MM.1S (cell line): ENCODE data around the gene TMEM106C.
"Not testable (repeated sequence)": the region's sequence is repeated elsewhere in the genome, so short reads cannot be mapped to it uniquely, and the experiment has no call there.

ENCODE experiments used
- DNase-seq: peaks from one replicate; pipeline ENCODE4 v3.0.0-alpha.2; 2015
- H2AFZ ChIP-seq: fragments of 300-600 bp; sonication (generic); 2 replicates; pipeline ENCODE4 v1.6.0; 2016; ENCODE audit warnings: antibody characterized with exemption, low read length
- H3F3A ChIP-seq: fragments of 300-600 bp; sonication (generic); 2 replicates; pipeline ENCODE4 v1.6.1; 2016; ENCODE audit warnings: mild to moderate bottlenecking, antibody characterized with exemption, low read length, moderate library complexity, mixed read lengths; ENCODE audit not compliant: insufficient read depth
- H3K27ac ChIP-seq: fragments of 300-600 bp; sonication (generic); 2 replicates; pipeline ENCODE4 v1.5.1; 2016; ENCODE audit warnings: mild to moderate bottlenecking, low read length
- H3K27me3 ChIP-seq: fragments of 300-600 bp; sonication (generic); replicated peaks from 2 replicates; pipeline ENCODE4 v1.6.0; 2016; ENCODE audit warnings: low read length; ENCODE audit not compliant: insufficient read depth
- H3K36me3 ChIP-seq: fragments of 300-600 bp; sonication (generic); replicated peaks from 2 replicates; pipeline ENCODE4 v1.6.1; 2016; ENCODE audit warnings: mild to moderate bottlenecking, low read length, mixed read lengths; ENCODE audit not compliant: insufficient read depth
- H3K4me1 ChIP-seq: fragments of 300-600 bp; sonication (generic); 2 replicates; pipeline ENCODE4 v1.6.1; 2016; ENCODE audit warnings: low read length, mixed read lengths
- H3K4me2 ChIP-seq: fragments of 300-600 bp; sonication (generic); 2 replicates; pipeline ENCODE4 v1.6.0; 2016; ENCODE audit warnings: low read depth, low read length
- H3K4me3 ChIP-seq: fragments of 300-600 bp; sonication (generic); 2 replicates; pipeline ENCODE4 v1.5.1; 2016; ENCODE audit warnings: low read length, mixed read lengths
- H3K79me2 ChIP-seq: fragments of 300-600 bp; sonication (generic); 2 replicates; pipeline ENCODE4 v1.6.1; 2016; ENCODE audit warnings: mixed run types, low read length, mixed read lengths
- H3K9ac ChIP-seq: fragments of 300-600 bp; sonication (generic); 2 replicates; pipeline ENCODE4 v1.6.1; 2016; ENCODE audit warnings: low read length, mixed read lengths
- H3K9me2 ChIP-seq: fragments of 300-600 bp; sonication (generic); replicated peaks from 2 replicates; pipeline ENCODE4 v1.6.1; 2016; ENCODE audit warnings: mild to moderate bottlenecking, low read length, mixed read lengths; ENCODE audit not compliant: insufficient read depth
- H3K9me3 ChIP-seq: fragments of 300-600 bp; sonication (generic); replicated peaks from 2 replicates; pipeline ENCODE4 v1.6.1; 2016; ENCODE audit warnings: mild to moderate bottlenecking, low read length, mixed read lengths; ENCODE audit not compliant: insufficient read depth
- H4K20me1 ChIP-seq: fragments of 300-600 bp; sonication (generic); 2 replicates; pipeline ENCODE4 v1.6.1; 2016; ENCODE audit warnings: mild to moderate bottlenecking, low read length, moderate library complexity, mixed read lengths; ENCODE audit not compliant: insufficient read depth
- CTCF ChIP-seq: fragments of 300-600 bp; sonication (generic); IDR thresholded peaks from 2 replicates; pipeline ENCODE4 v1.5.1; 2016; ENCODE audit warnings: antibody characterized with exemption, low read length, mixed read lengths
- EZH2 ChIP-seq: fragments of 300-600 bp; sonication (generic); optimal IDR thresholded peaks from 2 replicates; pipeline ENCODE3; 2017; ENCODE audit warnings: low read depth, mild to moderate bottlenecking, antibody characterized with exemption, low read length, mixed read lengths
- EZH2phosphoT487 ChIP-seq: fragments of 300-600 bp; sonication (generic); IDR thresholded peaks from 2 replicates; pipeline ENCODE4 v1.6.1; 2018; ENCODE audit warnings: antibody characterized with exemption, low read length

TMEM106C gene

DNA sequence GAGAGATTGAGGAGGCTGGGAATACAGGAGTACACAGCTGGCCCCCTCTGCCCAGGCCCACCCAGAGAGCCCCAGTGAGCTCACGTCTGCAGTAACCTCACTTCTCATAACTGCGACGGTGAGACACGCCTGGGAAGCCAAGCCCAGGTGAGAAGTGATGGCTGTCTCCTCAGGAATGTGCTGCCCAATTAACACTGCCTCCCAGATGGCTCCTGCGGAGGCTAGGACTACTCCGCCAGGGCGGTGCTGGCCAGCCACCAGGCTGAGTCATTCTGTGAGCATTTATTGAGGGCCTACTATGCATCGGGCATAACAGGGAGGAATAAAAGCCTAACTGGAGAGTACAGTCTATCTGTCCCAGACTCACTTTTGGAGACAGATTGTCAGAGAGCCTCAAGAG lies 9.3 kb upstream of the TMEM106C start:
- no peaks in the 10 kb centered on the region for H3K36me3 ChIP-seq
- H3K9me2 ChIP-seq, result no peaks in the 10 kb centered on the region
- no peak for TF ChIP-seq EZH2
- no peak for TF ChIP-seq CTCF
- TF ChIP-seq EZH2phosphoT487, result no peak
- no peak overlapping the region for H3K27ac ChIP-seq
- no peak overlapping the region for H3K4me3 ChIP-seq
- no peak overlapping the region for H2AFZ ChIP-seq
- no peaks in the 10 kb centered on the region for H3K9me3 ChIP-seq
- H4K20me1 ChIP-seq, result no peaks in the 10 kb centered on the region
- no peak for DNase-seq
- no peak overlapping the region for H3K9ac ChIP-seq
- no peaks in the 10 kb centered on the region for H3F3A ChIP-seq
- H3K4me2 ChIP-seq, result no peak overlapping the region
- no peaks in the 10 kb centered on the region for H3K27me3 ChIP-seq
- no peaks in the 10 kb centered on the region for H3K79me2 ChIP-seq
- 0 out of 2 replicates have a peak, but pooled peaks cover 2% of the 10 kb centered on the region for H3K4me1 ChIP-seq

DNA sequence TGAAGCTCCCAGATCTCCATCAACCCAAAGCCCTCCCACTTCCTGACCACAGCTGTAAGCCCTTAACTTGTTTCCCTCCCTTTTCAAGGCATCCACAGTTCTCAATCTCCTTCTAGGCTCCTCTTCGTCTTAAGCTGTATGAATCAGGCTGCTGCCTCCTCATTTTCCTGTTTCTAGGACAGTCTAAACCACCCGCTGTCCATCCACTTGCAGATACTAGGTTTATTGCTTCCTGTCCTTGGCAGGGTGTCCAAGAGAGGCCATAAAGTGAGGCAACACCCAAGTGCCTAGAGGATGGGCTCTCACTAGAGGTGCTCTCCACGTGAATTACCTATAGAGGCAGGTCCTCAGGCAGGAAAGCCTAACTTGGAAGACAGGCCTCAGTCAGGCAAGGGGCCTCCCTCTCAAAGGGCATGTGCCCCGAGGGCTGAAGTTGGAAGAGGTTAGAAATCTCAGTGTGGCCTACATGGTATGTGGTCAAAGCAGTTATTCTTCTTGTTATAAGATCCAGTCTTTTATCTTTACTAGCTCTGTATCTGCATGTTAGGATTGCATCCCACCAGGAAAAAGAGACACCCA lies 8.8 kb upstream of the TMEM106C start:
- Histone ChIP-seq H3K9me2 (no peaks in the 10 kb centered on the region), H3K4me2 (no peak overlapping the region), H3K36me3 (no peaks in the 10 kb centered on the region), H3K27ac (no peak overlapping the region), H3F3A (no peaks in the 10 kb centered on the region), H2AFZ (no peak overlapping the region), H3K4me1 (no peaks in the 10 kb centered on the region), H4K20me1 (no peaks in the 10 kb centered on the region), H3K9ac (no peak overlapping the region), H3K79me2 (no peaks in the 10 kb centered on the region), H3K9me3 (no peaks in the 10 kb centered on the region), H3K4me3 (no peak overlapping the region), H3K27me3 (no peaks in the 10 kb centered on the region)
- no peak for TF ChIP-seq EZH2phosphoT487
- TF ChIP-seq CTCF, result no peak
- TF ChIP-seq EZH2, result no peak
- DNase-seq, result no peak

DNA sequence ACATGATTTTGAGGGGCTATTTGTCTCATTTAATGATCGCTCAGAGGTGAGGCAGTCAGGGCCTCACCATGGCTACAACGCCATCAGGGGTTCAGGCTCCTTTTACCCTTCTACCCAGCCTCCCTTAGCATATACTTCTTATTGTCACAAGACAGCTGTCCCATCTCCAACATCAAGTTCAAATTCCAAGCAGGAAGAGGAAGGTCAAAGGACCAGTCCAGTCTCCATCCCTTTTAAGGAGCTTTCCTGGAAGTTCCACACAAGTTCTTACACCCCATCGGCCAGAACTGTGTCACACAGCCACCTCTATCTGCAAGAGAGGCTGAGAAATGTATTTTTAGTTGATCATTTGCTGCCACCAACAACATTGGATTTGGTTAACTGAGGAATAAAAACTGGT lies 8.3 kb upstream of the TMEM106C start:
- no peaks in the 10 kb centered on the region for H3K9me3 ChIP-seq
- H3K4me3 ChIP-seq, result no peak overlapping the region
- no peaks in the 10 kb centered on the region for H3K27me3 ChIP-seq
- TF ChIP-seq EZH2phosphoT487 (no peak), EZH2 (no peak), CTCF (no peak)
- no peaks in the 10 kb centered on the region for H3K4me1 ChIP-seq
- H4K20me1 ChIP-seq, result no peaks in the 10 kb centered on the region
- no peak overlapping the region for H3K27ac ChIP-seq
- DNase-seq, result no peak
- no peaks in the 10 kb centered on the region for H3F3A ChIP-seq
- H3K9ac ChIP-seq, result no peak overlapping the region
- H3K4me2 ChIP-seq, result no peak overlapping the region
- H2AFZ ChIP-seq, result no peak overlapping the region
- H3K9me2 ChIP-seq, result no peaks in the 10 kb centered on the region
- H3K36me3 ChIP-seq, result no peaks in the 10 kb centered on the region
- no peaks in the 10 kb centered on the region for H3K79me2 ChIP-seq

- H3K9me2 ChIP-seq, H3K4me3 ChIP-seq, H4K20me1 ChIP-seq, H3K27me3 ChIP-seq, H2AFZ ChIP-seq, H3K36me3 ChIP-seq, DNase-seq, H3K4me1 ChIP-seq, H3K79me2 ChIP-seq, H3K9me3 ChIP-seq, H3F3A ChIP-seq, H3K4me2 ChIP-seq, H3K9ac ChIP-seq, H3K27ac ChIP-seq: not testable (repeated sequence)
Measured at GRCh38 chr12:47957671-47958070, 5.7 kb upstream of the TMEM106C start.
